Uterus (tissue), 2 donors: ENCODE data around the gene OPTN.

ENCODE experiments used
- POLR2A ChIP-seq, 2 donors: fragments of 450-650 bp; IDR thresholded peaks; one replicate each; pipeline ENCODE4 v1.6.1; 2016; ENCODE audit warnings: antibody characterized with exemption in 2 of 2, mild to moderate bottlenecking in 1 of 2, moderate library complexity in 1 of 2
- TF ChIP-seq, protein P1 (sequence below), 4 experiments: fragments of 200-600 bp in 2 of 4; fragments of 450-650 bp in 2 of 4; sonication (generic) in 2 of 4; IDR thresholded peaks; one replicate each; pipeline ENCODE4 v1.5.1; 2016 to 2019; ENCODE audit warnings: antibody characterized with exemption in 4 of 4, mild to moderate bottlenecking in 2 of 4, moderate library complexity in 1 of 4

DNA sequence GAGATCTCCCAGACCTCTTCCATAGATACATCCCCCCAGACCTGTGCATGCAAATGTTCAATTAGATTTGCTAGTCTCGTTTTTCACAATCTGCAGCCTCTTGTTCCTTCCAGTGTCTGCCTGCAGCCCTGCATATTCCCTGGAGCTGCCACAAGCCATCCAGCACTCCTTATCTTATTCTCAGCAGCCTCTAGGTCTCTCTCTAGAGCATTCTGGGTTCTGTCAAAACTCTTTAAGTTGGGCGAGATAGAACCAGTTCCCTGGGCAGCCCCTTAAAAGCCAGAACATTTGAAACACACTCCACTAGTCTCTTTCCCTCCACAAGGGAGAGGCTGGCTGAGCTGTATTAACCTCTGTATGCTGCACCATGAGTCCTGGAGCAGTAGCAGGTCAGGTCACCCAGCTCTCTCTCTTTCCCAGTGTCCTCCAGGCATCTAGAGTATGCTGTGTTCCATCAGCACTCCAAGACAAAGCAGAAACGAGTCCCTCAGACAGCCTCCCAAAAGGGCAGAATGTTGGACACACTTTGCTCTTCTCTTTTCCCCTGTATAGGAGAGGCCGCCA, 40.7 kb downstream of the OPTN start:
- TF ChIP-seq, protein P1, sequence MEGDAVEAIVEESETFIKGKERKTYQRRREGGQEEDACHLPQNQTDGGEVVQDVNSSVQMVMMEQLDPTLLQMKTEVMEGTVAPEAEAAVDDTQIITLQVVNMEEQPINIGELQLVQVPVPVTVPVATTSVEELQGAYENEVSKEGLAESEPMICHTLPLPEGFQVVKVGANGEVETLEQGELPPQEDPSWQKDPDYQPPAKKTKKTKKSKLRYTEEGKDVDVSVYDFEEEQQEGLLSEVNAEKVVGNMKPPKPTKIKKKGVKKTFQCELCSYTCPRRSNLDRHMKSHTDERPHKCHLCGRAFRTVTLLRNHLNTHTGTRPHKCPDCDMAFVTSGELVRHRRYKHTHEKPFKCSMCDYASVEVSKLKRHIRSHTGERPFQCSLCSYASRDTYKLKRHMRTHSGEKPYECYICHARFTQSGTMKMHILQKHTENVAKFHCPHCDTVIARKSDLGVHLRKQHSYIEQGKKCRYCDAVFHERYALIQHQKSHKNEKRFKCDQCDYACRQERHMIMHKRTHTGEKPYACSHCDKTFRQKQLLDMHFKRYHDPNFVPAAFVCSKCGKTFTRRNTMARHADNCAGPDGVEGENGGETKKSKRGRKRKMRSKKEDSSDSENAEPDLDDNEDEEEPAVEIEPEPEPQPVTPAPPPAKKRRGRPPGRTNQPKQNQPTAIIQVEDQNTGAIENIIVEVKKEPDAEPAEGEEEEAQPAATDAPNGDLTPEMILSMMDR (IDR thresholded peaks at IDR 0.05), result no peak
- TF ChIP-seq POLR2A (IDR thresholded peaks at IDR 0.05), result no peak
